HEK293 (cell line): ENCODE measurements around the gene HMGCS1.

ENCODE experiments used
- CTCF ChIA-PET: fragments of 350-600 bp; formaldehyde crosslinking; extraction: SDS; loops from one replicate; lab custom pipeline; 2021; ENCODE audit warnings: antibody characterized with exemption; lab: Yijun Ruan, JAX
- POLR2A ChIA-PET: fragments of 300-600 bp; formaldehyde crosslinking; extraction: SDS; loops from one replicate; lab custom pipeline; 2020; ENCODE audit warnings: antibody characterized with exemption, inconsistent platforms; lab: Yijun Ruan, JAX
- H3K27ac ChIP-seq: fragments of 200-500 bp; sonication (Bioruptor generic); 2 replicates; pipeline ENCODE4 v1.5.1; 2014; ENCODE audit warnings: low read depth, low read length, control low read depth, inconsistent platforms; ENCODE audit errors: extremely low read depth
- H3K36me3 ChIP-seq, 2 experiments: fragments of 200-500 bp in 1 of 2; sonication (Bioruptor generic) in 1 of 2; 1 replicate in 1 of 2; 2 replicates in 1 of 2; pipeline ENCODE4 v1.5.1; 2014 to 2017; ENCODE audit warnings: inconsistent platforms in 2 of 2, low read length in 2 of 2; ENCODE audit not compliant: control insufficient read depth in 2 of 2, insufficient read depth in 1 of 2
- H3K4me1 ChIP-seq: fragments of 200-500 bp; sonication (Bioruptor generic); 2 replicates; pipeline ENCODE4 v1.5.1; 2014; ENCODE audit warnings: mild to moderate bottlenecking, low read length, inconsistent platforms; ENCODE audit not compliant: control insufficient read depth, insufficient read depth
- H3K4me3 ChIP-seq: 2 replicates; pipeline ENCODE4 v1.5.1; 2011; ENCODE audit warnings: low read depth, mild to moderate bottlenecking, control low read depth, low read length, moderate library complexity
- H3K9me3 ChIP-seq: fragments of 200-500 bp; sonication (Bioruptor generic); 2 replicates; pipeline ENCODE4 v1.5.1; 2014; ENCODE audit warnings: low read depth, low read length, inconsistent platforms; ENCODE audit not compliant: control insufficient read depth, insufficient read depth
- GLI4 ChIP-seq: fragments of 450-650 bp; formaldehyde crosslinking; IDR thresholded peaks from 2 replicates; pipeline ENCODE4 v1.5.1; 2016; ENCODE audit warnings: missing biosample characterization, missing genetic modification characterization
- MEIS1 ChIP-seq: sonication (generic); formaldehyde crosslinking; IDR thresholded peaks from 2 replicates; pipeline ENCODE4 v1.8.1; 2022; ENCODE audit warnings: missing genetic modification reagents, mild to moderate bottlenecking, borderline replicate concordance
- OSR2 ChIP-seq: fragments of 450-650 bp; formaldehyde crosslinking; IDR thresholded peaks from 2 replicates; pipeline ENCODE4 v1.5.1; 2016; ENCODE audit warnings: missing biosample characterization, missing genetic modification characterization
- PRDM6 ChIP-seq: fragments of 450-650 bp; formaldehyde crosslinking; IDR thresholded peaks from 2 replicates; pipeline ENCODE4 v1.5.1; 2017; ENCODE audit warnings: missing biosample characterization, missing genetic modification characterization
- REST ChIP-seq: fragments of 450-650 bp; formaldehyde crosslinking; IDR thresholded peaks from 2 replicates; pipeline ENCODE4 v1.5.1; 2016; ENCODE audit warnings: missing biosample characterization, missing genetic modification characterization
- WT1 ChIP-seq: fragments of 450-650 bp; formaldehyde crosslinking; IDR thresholded peaks from 2 replicates; pipeline ENCODE4 v1.5.1; 2016; ENCODE audit warnings: missing biosample characterization, missing genetic modification characterization
- ZBTB1 ChIP-seq: fragments of 450-650 bp; formaldehyde crosslinking; IDR thresholded peaks from 2 replicates; pipeline ENCODE4 v1.5.1; 2016; ENCODE audit warnings: missing biosample characterization, missing genetic modification characterization
- ZBTB11 ChIP-seq: fragments of 450-650 bp; formaldehyde crosslinking; conservative IDR thresholded peaks from 2 replicates; pipeline ENCODE4 v1.5.1; 2016; ENCODE audit warnings: low read depth, missing biosample characterization, missing genetic modification characterization
- ZFHX2 ChIP-seq: fragments of 450-650 bp; formaldehyde crosslinking; conservative IDR thresholded peaks from 2 replicates; pipeline ENCODE4 v1.5.1; 2016; ENCODE audit warnings: missing biosample characterization, missing genetic modification characterization
- ZNF121 ChIP-seq: fragments of 450-650 bp; formaldehyde crosslinking; IDR thresholded peaks from 2 replicates; pipeline ENCODE4 v1.5.1; 2016; ENCODE audit warnings: missing biosample characterization, missing genetic modification characterization
- ZNF280C ChIP-seq: fragments of 450-650 bp; formaldehyde crosslinking; IDR thresholded peaks from 2 replicates; pipeline ENCODE4 v1.5.1; 2016; ENCODE audit warnings: missing biosample characterization, missing genetic modification characterization
- ZNF544 ChIP-seq: fragments of 450-650 bp; formaldehyde crosslinking; IDR thresholded peaks from 2 replicates; pipeline ENCODE4 v1.5.0; 2017; ENCODE audit warnings: missing biosample characterization, missing genetic modification characterization
- ZNF629 ChIP-seq: fragments of 450-650 bp; formaldehyde crosslinking; IDR thresholded peaks from 2 replicates; pipeline ENCODE4 v1.5.1; 2017; ENCODE audit warnings: missing biosample characterization, missing genetic modification characterization
- ZNF639 ChIP-seq: fragments of 450-650 bp; formaldehyde crosslinking; IDR thresholded peaks from 2 replicates; pipeline ENCODE4 v1.5.1; 2016; ENCODE audit warnings: missing biosample characterization, missing genetic modification characterization
- ZNF645 ChIP-seq: fragments of 450-650 bp; formaldehyde crosslinking; IDR thresholded peaks from 2 replicates; pipeline ENCODE4; 2016; ENCODE audit warnings: missing biosample characterization, missing genetic modification characterization
- ZNF692 ChIP-seq: fragments of 450-650 bp; formaldehyde crosslinking; IDR thresholded peaks from 2 replicates; pipeline ENCODE4 v1.5.1; 2016; ENCODE audit warnings: missing biosample characterization, missing genetic modification characterization
- ZNF776 ChIP-seq: fragments of 450-650 bp; formaldehyde crosslinking; IDR thresholded peaks from 2 replicates; pipeline ENCODE4 v1.5.0; 2017; ENCODE audit warnings: missing biosample characterization, missing genetic modification characterization, borderline replicate concordance
- ZSCAN23 ChIP-seq: fragments of 450-650 bp; formaldehyde crosslinking; IDR thresholded peaks from 2 replicates; pipeline ENCODE4 v1.5.1; 2016; ENCODE audit warnings: missing biosample characterization, missing genetic modification characterization

The HMGCS1 gene

GRCh38 chr5:43348207-43348606 lies 35.0 kb upstream of the HMGCS1 start (continued):
- no peak for TF ChIP-seq ZSCAN23

- H3K4me3 ChIP-seq = no peak overlapping the region
- H3K27ac ChIP-seq = no peak overlapping the region
- CTCF ChIA-PET = interaction anchor here (0.6 to 1.2 kb wide), 5 partner anchors 12 to 593 kb away, joined by 3 to 4 read pairs (median 3); no protein-coding TSS in a partner anchor
- TF ChIP-seq GLI4 (no peak), ZNF692 (no peak), PRDM6 (tag by site-specific recombination) (no peak), ZNF645 (tag by site-specific recombination) (no peak), OSR2 (tag by site-specific recombination) (no peak), ZNF121 (tag by site-specific recombination) (no peak), ZNF280C (tag by site-specific recombination) (no peak), ZNF629 (tag by site-specific recombination) (no peak), ZNF776 (tag by site-specific recombination) (no peak), REST (tag by site-specific recombination) (no peak), WT1 (tag by site-specific recombination) (no peak), ZBTB11 (no peak), ZBTB1 (tag by site-specific recombination) (no peak), ZNF544 (tag by site-specific recombination) (no peak), ZNF639 (tag by site-specific recombination) (no peak), ZFHX2 (no peak), MEIS1 (CRISPR knock-in tag) (no peak)
- no peaks in the 10 kb centered on the region for H3K36me3 ChIP-seq
- no peaks in the 10 kb centered on the region for H3K4me1 ChIP-seq
- POLR2A ChIA-PET = interaction anchor here (0.9 kb wide), 1 partner anchor 25 kb away, joined by 3 read pairs; the partner anchor contains the start of gene HMGCS1
- H3K9me3 ChIP-seq = peaks cover 2% of the 10 kb centered on the region; the same call in 1 of the 2 replicates
Observed at GRCh38 chr5:43338862-43339261, 25.6 kb upstream of the HMGCS1 start.
